WI38 (cell line): Measurements from ENCODE around the gene SLC11A1.
A peak's percentile ranks its signal among the peaks of the same experiment; 100 is the strongest.

Experiments used
- H3K4me3 ChIP-seq: 2 replicates; pipeline ENCODE4 v1.5.1; 2011; ENCODE audit warnings: low read depth, mild to moderate bottlenecking, control low read depth, low read length
- CTCF ChIP-seq: IDR thresholded peaks from 2 replicates; pipeline ENCODE4 v1.5.1; 2012; ENCODE audit warnings: low read depth, mild to moderate bottlenecking, control low read depth, low read length

The SLC11A1 gene

GRCh38 chr2:218394298-218395089 lies 12.4 kb downstream of the SLC11A1 start:
- H3K4me3 ChIP-seq: no peak overlapping the region
- no peak for TF ChIP-seq CTCF

DNA sequence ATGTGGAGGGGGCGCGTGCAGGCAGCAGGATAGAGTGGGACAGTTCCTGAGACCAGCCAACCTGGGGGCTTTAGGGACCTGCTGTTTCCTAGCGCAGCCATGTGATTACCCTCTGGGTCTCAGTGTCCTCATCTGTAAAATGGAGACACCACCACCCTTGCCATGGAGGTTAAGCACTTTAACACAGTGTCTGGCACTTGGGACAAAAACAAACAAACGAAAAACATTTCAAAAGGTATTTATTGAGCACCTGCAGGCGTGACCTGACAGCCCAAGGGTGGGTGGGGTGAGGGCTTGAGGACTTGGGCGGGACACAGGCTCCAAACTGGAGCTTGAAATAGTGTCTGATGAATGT lies 13.0 kb downstream of the SLC11A1 start:
- no peak for TF ChIP-seq CTCF
- H3K4me3 ChIP-seq: no peak overlapping the region

DNA sequence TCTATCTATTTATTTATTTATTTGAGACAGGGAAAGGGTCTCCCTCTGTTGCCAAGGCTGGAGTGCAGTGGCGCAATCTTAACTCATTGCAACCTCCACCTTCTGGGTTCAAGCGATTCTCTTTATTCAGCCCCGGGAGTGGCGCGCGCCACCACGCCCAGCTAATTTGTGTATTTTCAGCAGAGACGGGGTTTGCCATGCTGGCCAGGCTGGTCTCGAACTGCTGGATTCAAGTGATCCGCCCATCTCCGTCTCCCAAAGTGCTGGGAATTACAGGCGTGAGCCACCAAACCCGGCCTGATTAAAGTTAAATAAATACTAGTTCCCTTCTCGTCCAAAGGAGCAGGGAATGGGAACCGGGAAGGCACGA lies 13.4 kb downstream of the SLC11A1 start:
- H3K4me3 ChIP-seq: peak overlapping the region; percentile 78
- TF ChIP-seq CTCF: no peak

- peak; percentile 69 for TF ChIP-seq CTCF
- peak overlapping the region; percentile 78 for H3K4me3 ChIP-seq
Measured at GRCh38 chr2:218395826-218396687, 14.0 kb downstream of the SLC11A1 start.

GRCh38 chr2:218396688-218397462 lies 14.8 kb downstream of the SLC11A1 start:
- TF ChIP-seq CTCF: no peak
- H3K4me3 ChIP-seq: peak overlapping the region; percentile 78

DNA sequence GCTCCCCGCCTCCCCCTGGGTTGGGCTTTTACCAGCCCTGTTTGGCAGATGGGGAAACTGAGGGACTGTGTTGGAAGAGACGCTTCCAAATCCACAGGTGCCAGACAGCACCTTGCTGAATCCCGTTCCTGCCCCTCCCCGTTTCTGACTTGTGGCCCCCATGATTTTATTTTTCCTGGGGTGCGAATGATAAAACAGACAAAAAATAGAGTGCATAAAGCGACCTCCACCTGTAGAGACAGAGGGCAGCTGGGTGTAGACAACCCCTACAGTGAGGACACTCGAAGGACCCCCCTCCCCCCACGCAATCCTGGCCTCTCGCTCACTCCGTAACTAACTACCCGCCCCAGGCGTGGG lies 15.4 kb downstream of the SLC11A1 start:
- no peak for TF ChIP-seq CTCF
- H3K4me3 ChIP-seq: peak overlapping the region; percentile 78
